Head of caudate nucleus (tissue), 42 donors: ENCODE data around the gene GNG7.
"Not testable (repeated sequence)": the region's sequence is repeated elsewhere in the genome, so short reads cannot be mapped to it uniquely, and the experiment has no call there.

Experiments used
- DNase-seq, 42 donors: peaks; one replicate each; pipeline versions ENCODE4 v3.0.0 to v3.0.0-alpha.2; 2020 to 2021; ENCODE audit warnings: mixed read lengths in 7 of 42
- intact Hi-C: fragments of 100-400 bp; cut with DNase I; formaldehyde crosslinking; loops from one replicate; pipeline ENCODE4 v1.15.0; 2022

The GNG7 gene

GRCh38 chr19:2616741-2617392 lies 85.6 kb downstream of the GNG7 start:
- peak in 7 of 42 donors; percentile 51 to 79 (median 61) for DNase-seq
- intact Hi-C loops: no loop called here

- peak in 1 of 42 donors; percentile 48 for DNase-seq
Observed at GRCh38 chr19:2615782-2616181, 86.7 kb downstream of the GNG7 start.

GRCh38 chr19:2613507-2614295 lies 88.8 kb downstream of the GNG7 start:
- intact Hi-C loops: no loop called here
- peak in 6 of 42 donors; percentile 37 to 72 (median 55) for DNase-seq

More at GRCh38 chr19:2615782-2616181, 86.7 kb downstream of the GNG7 start:
- intact Hi-C loops: no loop called here

- DNase-seq: no peak
Observed at GRCh38 chr19:2612619-2613249, 89.8 kb downstream of the GNG7 start.

GRCh38 chr19:2611483-2612464 lies 90.7 kb downstream of the GNG7 start:
- intact Hi-C loops: loop anchor here (2.0 kb wide), 1 partner anchor 137 kb away; no protein-coding TSS in a partner anchor
- peak in 1 of 42 donors; percentile 30 for DNase-seq

More at GRCh38 chr19:2612619-2613249, 89.8 kb downstream of the GNG7 start:
- intact Hi-C loops: no loop called here

GRCh38 chr19:2610637-2611482 lies 91.6 kb downstream of the GNG7 start:
- DNase-seq: peak; percentile 72 to 97 (median 91)
- intact Hi-C loops: loop anchor here (2.0 kb wide), 1 partner anchor 136 kb away; no protein-coding TSS in a partner anchor

GRCh38 chr19:2609389-2610116 lies 92.9 kb downstream of the GNG7 start:
- intact Hi-C loops: loop anchor here (2.0 to 10.0 kb wide), 2 partner anchors 55 to 135 kb away; no protein-coding TSS in a partner anchor
- peak in 1 of 42 donors; percentile 8 for DNase-seq

- intact Hi-C loops: loop anchor here (10.0 kb wide), 1 partner anchor 54 kb away; no protein-coding TSS in a partner anchor
- not testable (repeated sequence) for DNase-seq
Observed at GRCh38 chr19:2609034-2609388, 93.5 kb downstream of the GNG7 start.

- DNase-seq: peak in 2 of 42 donors; percentile 11 to 14
- intact Hi-C loops: loop anchor here (10.0 kb wide), 1 partner anchor 54 kb away; no protein-coding TSS in a partner anchor
Observed at GRCh38 chr19:2608602-2608922, 93.9 kb downstream of the GNG7 start.

- intact Hi-C loops: loop anchor here (10.0 kb wide), 1 partner anchor 53 kb away; no protein-coding TSS in a partner anchor
- peak in 35 of 42 donors; percentile 52 to 88 (median 70) for DNase-seq
Observed at GRCh38 chr19:2607712-2608601, 94.5 kb downstream of the GNG7 start.

- peak in 3 of 42 donors; percentile 2 to 36 (median 25) for DNase-seq
- intact Hi-C loops: loop anchor here (10.0 kb wide), 1 partner anchor 52 kb away; no protein-coding TSS in a partner anchor
Observed at GRCh38 chr19:2606774-2607173, 95.7 kb downstream of the GNG7 start.

- peak in 2 of 42 donors; percentile 8 to 21 for DNase-seq
- intact Hi-C loops: loop anchor here (10.0 kb wide), 1 partner anchor 51 kb away; no protein-coding TSS in a partner anchor
Observed at GRCh38 chr19:2605889-2606288, 96.6 kb downstream of the GNG7 start.

GRCh38 chr19:2604747-2605329 lies 97.7 kb downstream of the GNG7 start:
- peak in 2 of 42 donors; percentile 0 to 8 for DNase-seq
- intact Hi-C loops: loop anchor here (10.0 kb wide), 1 partner anchor 50 kb away; no protein-coding TSS in a partner anchor

GRCh38 chr19:2603334-2603733 lies 99.2 kb downstream of the GNG7 start:
- intact Hi-C loops: loop anchor here (10.0 kb wide), 1 partner anchor 49 kb away; no protein-coding TSS in a partner anchor
- peak in 3 of 42 donors; percentile 9 to 39 (median 13) for DNase-seq
